Suprapubic skin (tissue), 3 donors: ENCODE data around the gene RAX.

Experiments used
- CTCF ChIP-seq, 2 donors: fragments of 200-600 bp in 1 of 2; fragments of 450-650 bp in 1 of 2; sonication (generic) in 1 of 2; IDR thresholded peaks; one replicate each; pipeline ENCODE4 v1.5.1; 2016 to 2019; ENCODE audit warnings: antibody characterized with exemption in 2 of 2, mild to moderate bottlenecking in 1 of 2, moderate library complexity in 1 of 2
- EP300 ChIP-seq: sonication (generic); formaldehyde crosslinking; IDR thresholded peaks from one replicate; pipeline ENCODE4 v1.6.1; 2017; ENCODE audit warnings: antibody characterized with exemption
- POLR2A ChIP-seq, 2 donors: fragments of 450-650 bp; IDR thresholded peaks; one replicate each; pipeline ENCODE4 v1.6.1; 2017; ENCODE audit warnings: antibody characterized with exemption in 2 of 2, mild to moderate bottlenecking in 2 of 2, moderate library complexity in 2 of 2

DNA sequence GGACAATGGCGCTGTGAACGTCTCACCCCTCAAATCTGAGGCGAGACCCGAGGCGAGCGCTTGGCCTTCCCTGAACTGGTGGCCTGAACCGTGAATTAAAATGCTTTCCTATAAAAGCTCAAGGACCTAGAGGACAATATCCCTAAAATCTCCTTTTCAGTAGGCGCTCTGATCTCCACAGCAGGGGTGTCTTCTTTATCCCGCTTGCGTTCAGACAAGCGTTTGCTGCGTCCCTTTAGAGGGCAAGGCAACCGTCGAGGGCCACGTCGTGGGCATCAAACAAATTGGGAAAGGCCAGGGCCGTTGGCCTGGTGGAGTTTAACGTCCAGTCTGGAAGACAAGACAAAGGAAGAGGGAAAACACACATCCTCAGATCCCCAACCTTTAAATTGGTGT is 1.3 kb upstream of the RAX start:
- no peak for TF ChIP-seq CTCF (IDR thresholded peaks at IDR 0.05)
- no peak for TF ChIP-seq EP300
- no peak for TF ChIP-seq POLR2A (IDR thresholded peaks at IDR 0.05)
